Activated B cell treated with CpG ODN at 0.5 μM for 24 hours (primary cell): Measurements from ENCODE around the gene SLC15A3. TPM values are rescaled to one million over a fixed set of nuclear protein-coding genes. Genes with fewer than 3 reads are reported as not detected.
A peak's percentile ranks its signal among the peaks of the same experiment; 100 is the strongest.

Experiments
- ATAC-seq: fragments of 200-7000 bp; cut with Tn5 transposase; one replicate; pipeline ENCODE4 v1.10.0; 2021; ENCODE audit warnings: low read depth, mild to moderate bottlenecking, moderate library complexity
- CTCF ChIA-PET: fragments of 350-600 bp; sonication (Branson Sonifier 250); formaldehyde crosslinking; loops from one replicate; lab custom pipeline; 2021; ENCODE audit warnings: antibody characterized with exemption; lab: Charles Lee
- POLR2A ChIA-PET: fragments of 350-600 bp; sonication (Branson Sonifier 250); formaldehyde crosslinking; loops from one replicate; lab custom pipeline; 2021; ENCODE audit warnings: antibody characterized with exemption; lab: Charles Lee
- DNase-seq: peaks from one replicate; pipeline ENCODE4 v3.0.0; 2022
- H3K27ac Mint-ChIP-seq: one replicate; pipeline ENCODE4 v1.8.0; 2020; ENCODE audit warnings: mixed read lengths
- H3K27me3 Mint-ChIP-seq: one replicate; pipeline ENCODE4 v1.8.0; 2021; ENCODE audit warnings: mixed read lengths
- H3K36me3 Mint-ChIP-seq: one replicate; pipeline ENCODE4 v1.8.0; 2021; ENCODE audit warnings: low read depth, mixed read lengths
- H3K4me1 Mint-ChIP-seq: one replicate; pipeline ENCODE4 v1.8.0; 2021; ENCODE audit warnings: mixed read lengths
- H3K4me3 Mint-ChIP-seq: one replicate; pipeline ENCODE4 v1.8.0; 2020; ENCODE audit warnings: mild to moderate bottlenecking, mixed read lengths
- H3K9me3 Mint-ChIP-seq: one replicate; pipeline ENCODE4 v1.8.0; 2020; ENCODE audit warnings: mixed read lengths
- CTCF ChIP-seq: fragments of 200-600 bp; IDR thresholded peaks from one replicate; pipeline ENCODE4 v1.8.0; 2022; ENCODE audit warnings: antibody characterized with exemption, mild to moderate bottlenecking
- intact Hi-C: fragments of 100-400 bp; cut with micrococcal nuclease; formaldehyde crosslinking; loops from one replicate; pipeline ENCODE4 v1.15.1; 2024
- total RNA-seq: library from RNA; stranded (reverse); gene quantifications from 2 replicates; pipeline ENCODE4 v1.2.3, GENCODE V29; 2022

SLC15A3 gene
- total RNA-seq, 1 donor from 2014 or later = 76.4 TPM

DNA sequence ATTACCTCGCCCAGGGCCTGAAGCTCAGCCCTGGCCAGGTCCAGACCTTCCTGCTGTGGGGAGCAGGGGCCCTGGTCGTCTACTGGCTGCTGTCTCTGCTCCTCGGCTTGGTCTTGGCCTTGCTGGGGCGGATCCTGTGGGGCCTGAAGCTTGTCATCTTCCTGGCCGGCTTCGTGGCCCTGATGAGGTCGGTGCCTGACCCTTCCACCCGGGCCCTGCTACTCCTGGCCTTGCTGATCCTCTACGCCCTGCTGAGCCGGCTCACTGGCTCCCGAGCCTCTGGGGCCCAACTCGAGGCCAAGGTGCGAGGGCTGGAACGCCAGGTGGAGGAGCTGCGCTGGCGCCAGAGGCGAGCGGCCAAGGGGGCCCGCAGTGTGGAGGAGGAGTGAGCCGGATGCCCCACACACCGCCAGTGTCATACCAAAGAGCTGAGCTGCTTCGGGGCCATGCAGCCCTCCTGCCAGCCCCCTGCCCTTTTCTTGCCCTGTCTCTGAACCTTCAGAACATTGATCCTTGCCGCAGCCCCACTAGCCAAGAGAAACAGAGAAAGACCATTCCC is 30.1 kb downstream of the SLC15A3 start:
- POLR2A ChIA-PET = interaction anchor here (2.6 to 3.8 kb wide), 2 partner anchors 8 to 10 kb away, joined by 13 to 20 read pairs; partner anchors contain the start of gene TMEM109
- DNase-seq (no peak), ATAC-seq (no peak)
- CTCF ChIA-PET = interaction anchor here (1.5 kb wide), 1 partner anchor 49 kb away, joined by 3 read pairs; no protein-coding TSS in a partner anchor
- Mint-ChIP-seq H3K4me3 (no peak overlapping the region), H3K4me1 (peaks cover 57% of the 10 kb centered on the region), H3K36me3 (peaks cover 49% of the 10 kb centered on the region), H3K27me3 (peaks cover 4% of the 10 kb centered on the region), H3K27ac (no peak overlapping the region), H3K9me3 (no peaks in the 10 kb centered on the region)
- no peak for TF ChIP-seq CTCF
- intact Hi-C loops = no loop called here

DNA sequence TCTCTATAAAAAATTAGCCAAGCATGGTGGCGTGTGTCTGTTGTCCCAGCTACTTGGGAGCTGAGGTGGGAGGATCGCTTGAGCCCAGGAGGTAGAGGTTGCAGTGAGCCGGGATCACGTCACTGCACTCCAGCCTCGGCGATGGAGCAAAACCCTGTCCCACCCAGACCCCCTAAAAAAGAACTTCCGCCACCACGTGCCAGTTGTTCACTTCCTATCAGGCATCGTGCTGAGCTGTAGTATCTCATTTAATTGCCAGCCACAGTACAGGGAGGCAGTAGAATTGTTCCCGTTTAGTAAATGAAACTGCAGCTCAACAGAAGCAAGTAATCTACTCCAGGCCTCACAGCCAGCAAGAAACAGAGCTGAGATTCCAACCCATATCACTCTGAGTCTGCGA is 30.7 kb downstream of the SLC15A3 start:
- CTCF ChIA-PET = no interaction called here
- no peak for TF ChIP-seq CTCF
- Mint-ChIP-seq H3K36me3 (peaks cover 53% of the 10 kb centered on the region), H3K27me3 (peaks cover 4% of the 10 kb centered on the region), H3K27ac (no peak overlapping the region), H3K9me3 (no peaks in the 10 kb centered on the region), H3K4me1 (peaks cover 62% of the 10 kb centered on the region), H3K4me3 (no peak overlapping the region)
- POLR2A ChIA-PET = interaction anchor here (3.8 kb wide), 1 partner anchor 11 kb away, joined by 20 read pairs; no protein-coding TSS in a partner anchor
- intact Hi-C loops = no loop called here
- DNase-seq (no peak), ATAC-seq (no peak)

- ATAC-seq = no peak
- intact Hi-C loops = loop anchor here (1.0 to 5.0 kb wide), 2 partner anchors 12 to 102 kb away; no protein-coding TSS in a partner anchor
- Mint-ChIP-seq H3K27ac (peak overlapping the region; percentile 82), H3K27me3 (peaks cover under 1% of the 10 kb centered on the region), H3K36me3 (peaks cover 62% of the 10 kb centered on the region), H3K4me3 (peak overlapping the region; percentile 60), H3K4me1 (peaks cover 62% of the 10 kb centered on the region), H3K9me3 (no peaks in the 10 kb centered on the region)
- ChIA-PET CTCF (interaction anchor here (1.5 kb wide), 1 partner anchor 50 kb away, joined by 6 read pairs; no protein-coding TSS in a partner anchor), POLR2A (interaction anchor here (0.6 to 9.3 kb wide), 5 partner anchors 12 to 1832 kb away, joined by 3 to 191 read pairs (median 5); partner anchors contain the start of gene SLC15A3)
- no peak for TF ChIP-seq CTCF
- DNase-seq = no peak
Measured at GRCh38 chr11:60919956-60920355, 32.0 kb downstream of the SLC15A3 start.

DNA sequence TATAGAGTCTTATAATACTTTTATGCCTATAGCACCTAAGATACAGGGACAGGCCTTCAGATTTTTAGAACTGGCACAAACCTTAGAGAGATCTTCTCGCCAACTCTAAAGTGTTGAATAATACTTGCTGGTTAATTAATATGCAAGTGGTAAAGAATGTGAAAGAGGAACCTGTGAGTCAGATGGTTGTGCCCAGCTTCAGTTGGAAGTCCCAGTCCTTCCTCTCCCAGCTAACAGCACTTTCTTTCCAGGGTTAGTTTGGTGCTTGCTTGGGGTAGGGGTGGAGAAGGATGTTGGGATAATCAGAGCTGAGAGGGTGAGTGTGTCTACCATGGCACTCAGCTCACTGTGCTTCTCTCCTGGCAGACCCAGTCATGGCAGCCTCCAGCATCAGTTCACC is 32.7 kb downstream of the SLC15A3 start:
- CTCF ChIA-PET = interaction anchor here (1.5 kb wide), 1 partner anchor 50 kb away, joined by 6 read pairs; no protein-coding TSS in a partner anchor
- no peak for TF ChIP-seq CTCF
- no peaks in the 10 kb centered on the region for H3K27me3 Mint-ChIP-seq
- peaks cover 65% of the 10 kb centered on the region for H3K36me3 Mint-ChIP-seq
- H3K9me3 Mint-ChIP-seq = no peaks in the 10 kb centered on the region
- POLR2A ChIA-PET = interaction anchor here (0.6 to 9.3 kb wide), 8 partner anchors 13 to 1832 kb away, joined by 3 to 191 read pairs (median 4); partner anchors contain the start of genes CD6 and SLC15A3
- peak overlapping the region; percentile 82 for H3K27ac Mint-ChIP-seq
- H3K4me1 Mint-ChIP-seq = peaks cover 62% of the 10 kb centered on the region
- no peak for DNase-seq
- intact Hi-C loops = loop anchor here (1.0 to 5.0 kb wide), 2 partner anchors 13 to 103 kb away; no protein-coding TSS in a partner anchor
- peak overlapping the region; percentile 60 for H3K4me3 Mint-ChIP-seq
- ATAC-seq = peak; percentile 16

- H3K27me3 Mint-ChIP-seq = no peaks in the 10 kb centered on the region
- peaks cover 61% of the 10 kb centered on the region for H3K4me1 Mint-ChIP-seq
- POLR2A ChIA-PET = interaction anchor here (0.7 to 9.3 kb wide), 7 partner anchors 13 to 139 kb away, joined by 3 to 191 read pairs (median 3); partner anchors contain the start of genes CD6 and SLC15A3
- H3K27ac Mint-ChIP-seq = peak overlapping the region; percentile 82
- intact Hi-C loops = loop anchor here (1.0 to 5.0 kb wide), 2 partner anchors 13 to 103 kb away; no protein-coding TSS in a partner anchor
- DNase-seq = no peak
- no peak for ATAC-seq
- H3K36me3 Mint-ChIP-seq = peaks cover 67% of the 10 kb centered on the region
- CTCF ChIA-PET = interaction anchor here (1.5 kb wide), 1 partner anchor 51 kb away, joined by 6 read pairs; no protein-coding TSS in a partner anchor
- no peak for TF ChIP-seq CTCF
- H3K9me3 Mint-ChIP-seq = no peaks in the 10 kb centered on the region
- H3K4me3 Mint-ChIP-seq = peak overlapping the region; percentile 60
Measured at GRCh38 chr11:60918939-60919265, 33.1 kb downstream of the SLC15A3 start.
